VCaP (cell line): ENCODE data around the gene HELB.

ENCODE experiments used
- H3K27ac ChIP-seq: fragments of 450-650 bp; 2 replicates; pipeline ENCODE4 v1.5.1; 2017
- TF ChIP-seq, protein P1 (sequence below): fragments of 450-650 bp; conservative IDR thresholded peaks from 2 replicates; pipeline ENCODE4 v1.5.1; 2017; ENCODE audit warnings: mild to moderate bottlenecking, moderate library complexity

Gene HELB

DNA sequence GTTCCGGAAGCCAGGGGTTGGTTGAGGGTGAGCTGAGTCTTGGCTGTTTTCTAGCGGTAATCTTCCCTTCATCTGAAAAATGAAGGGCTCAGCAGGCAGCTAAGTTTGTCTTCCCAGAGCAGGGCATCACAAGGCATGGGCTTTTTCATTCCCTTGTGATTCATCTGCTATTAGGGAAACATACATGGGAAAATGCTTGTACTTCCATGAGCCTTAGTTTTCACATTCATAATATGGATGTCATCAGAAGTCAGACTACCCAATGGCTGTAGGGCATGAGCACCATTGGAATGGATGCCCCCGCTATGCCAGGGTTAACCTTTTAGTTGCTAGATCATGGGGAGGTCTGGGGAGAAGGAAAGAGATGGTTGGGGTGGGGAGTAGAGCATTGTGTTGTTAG, 18.7 kb downstream of the HELB start:
- TF ChIP-seq, protein P1, sequence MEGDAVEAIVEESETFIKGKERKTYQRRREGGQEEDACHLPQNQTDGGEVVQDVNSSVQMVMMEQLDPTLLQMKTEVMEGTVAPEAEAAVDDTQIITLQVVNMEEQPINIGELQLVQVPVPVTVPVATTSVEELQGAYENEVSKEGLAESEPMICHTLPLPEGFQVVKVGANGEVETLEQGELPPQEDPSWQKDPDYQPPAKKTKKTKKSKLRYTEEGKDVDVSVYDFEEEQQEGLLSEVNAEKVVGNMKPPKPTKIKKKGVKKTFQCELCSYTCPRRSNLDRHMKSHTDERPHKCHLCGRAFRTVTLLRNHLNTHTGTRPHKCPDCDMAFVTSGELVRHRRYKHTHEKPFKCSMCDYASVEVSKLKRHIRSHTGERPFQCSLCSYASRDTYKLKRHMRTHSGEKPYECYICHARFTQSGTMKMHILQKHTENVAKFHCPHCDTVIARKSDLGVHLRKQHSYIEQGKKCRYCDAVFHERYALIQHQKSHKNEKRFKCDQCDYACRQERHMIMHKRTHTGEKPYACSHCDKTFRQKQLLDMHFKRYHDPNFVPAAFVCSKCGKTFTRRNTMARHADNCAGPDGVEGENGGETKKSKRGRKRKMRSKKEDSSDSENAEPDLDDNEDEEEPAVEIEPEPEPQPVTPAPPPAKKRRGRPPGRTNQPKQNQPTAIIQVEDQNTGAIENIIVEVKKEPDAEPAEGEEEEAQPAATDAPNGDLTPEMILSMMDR: no peak
- H3K27ac ChIP-seq: no peak overlapping the region

GRCh38 chr12:66321435-66321834, 19.1 kb downstream of the HELB start:
- TF ChIP-seq, protein P1: no peak
- no peak overlapping the region for H3K27ac ChIP-seq

DNA sequence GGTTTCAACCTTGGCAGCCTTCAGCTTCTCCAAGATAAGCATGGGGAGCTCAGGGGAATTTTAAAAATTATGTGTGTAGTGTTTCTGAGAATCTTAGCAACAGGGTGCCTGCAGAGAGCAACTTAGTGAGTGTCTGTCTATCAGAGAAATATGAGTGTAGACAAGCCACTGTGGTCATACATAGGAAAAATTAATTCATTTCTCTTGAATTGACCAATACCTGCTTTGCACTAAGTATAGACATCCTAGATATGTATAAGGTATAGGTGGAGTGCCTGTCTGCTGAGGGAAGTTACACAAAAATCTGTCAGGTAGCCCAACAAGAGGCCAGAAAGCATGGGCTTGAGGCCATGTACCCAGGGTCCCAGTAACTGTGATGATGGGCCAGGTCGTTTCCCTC, 20.7 kb downstream of the HELB start:
- H3K27ac ChIP-seq: no peak overlapping the region
- TF ChIP-seq, protein P1: no peak

DNA sequence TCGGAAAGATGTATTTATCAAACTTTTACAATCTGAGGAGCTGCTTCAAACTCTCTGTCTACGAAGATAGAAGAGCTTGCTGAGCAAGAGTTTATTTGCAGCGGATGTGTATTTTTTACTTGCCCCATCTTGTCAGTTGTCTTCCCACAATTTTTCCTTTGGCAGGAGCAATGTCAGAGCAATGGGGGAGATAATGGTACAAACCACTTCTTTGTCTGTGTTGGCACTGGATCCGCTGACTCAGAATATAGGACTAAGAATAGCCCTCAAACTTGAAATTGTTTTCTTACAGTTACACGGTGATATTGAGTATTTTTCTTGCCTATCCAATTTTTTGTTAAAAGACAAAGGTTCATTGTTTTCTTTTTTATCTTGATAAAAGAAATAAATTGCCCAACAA, 27.6 kb downstream of the HELB start:
- TF ChIP-seq, protein P1: no peak

DNA sequence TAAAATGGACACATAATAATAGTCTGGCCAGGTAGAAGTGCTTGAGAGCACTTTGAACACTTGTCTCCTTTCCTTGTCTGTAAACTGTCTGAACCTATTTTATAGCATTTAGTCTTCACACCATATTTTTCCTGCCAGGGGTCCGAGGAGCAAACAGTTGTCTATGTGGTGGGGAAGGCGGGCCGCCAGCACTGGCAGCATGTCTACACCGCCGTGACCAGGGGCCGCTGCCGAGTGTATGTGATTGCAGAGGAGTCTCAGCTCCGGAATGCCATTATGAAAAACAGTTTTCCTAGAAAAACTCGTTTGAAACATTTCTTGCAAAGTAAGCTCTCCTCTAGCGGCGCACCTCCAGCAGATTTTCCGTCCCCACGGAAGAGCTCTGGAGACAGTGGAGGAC, 28.7 kb downstream of the HELB start:
- H3K27ac ChIP-seq: no peak overlapping the region
- TF ChIP-seq, protein P1: no peak

More for the DNA sequence above, 27.6 kb downstream of the HELB start:
- H3K27ac ChIP-seq: no peak overlapping the region

- H3K27ac ChIP-seq: no peak overlapping the region
- TF ChIP-seq, protein P1: no peak
Observed at GRCh38 chr12:66331814-66332213, 29.5 kb downstream of the HELB start.

GRCh38 chr12:66335746-66336145, 33.5 kb downstream of the HELB start:
- TF ChIP-seq, protein P1: no peak
- no peak overlapping the region for H3K27ac ChIP-seq
